Measurements from ENCODE around the gene GALNT3. TPM values are rescaled to one million over a fixed set of nuclear protein-coding genes. Genes with fewer than 3 reads are reported as not detected.

Gene GALNT3
- total and polyA plus RNA-seq, 12 donors = 0.55 to 5.5 (median 1.5) TPM; not detected in 1

DNA sequence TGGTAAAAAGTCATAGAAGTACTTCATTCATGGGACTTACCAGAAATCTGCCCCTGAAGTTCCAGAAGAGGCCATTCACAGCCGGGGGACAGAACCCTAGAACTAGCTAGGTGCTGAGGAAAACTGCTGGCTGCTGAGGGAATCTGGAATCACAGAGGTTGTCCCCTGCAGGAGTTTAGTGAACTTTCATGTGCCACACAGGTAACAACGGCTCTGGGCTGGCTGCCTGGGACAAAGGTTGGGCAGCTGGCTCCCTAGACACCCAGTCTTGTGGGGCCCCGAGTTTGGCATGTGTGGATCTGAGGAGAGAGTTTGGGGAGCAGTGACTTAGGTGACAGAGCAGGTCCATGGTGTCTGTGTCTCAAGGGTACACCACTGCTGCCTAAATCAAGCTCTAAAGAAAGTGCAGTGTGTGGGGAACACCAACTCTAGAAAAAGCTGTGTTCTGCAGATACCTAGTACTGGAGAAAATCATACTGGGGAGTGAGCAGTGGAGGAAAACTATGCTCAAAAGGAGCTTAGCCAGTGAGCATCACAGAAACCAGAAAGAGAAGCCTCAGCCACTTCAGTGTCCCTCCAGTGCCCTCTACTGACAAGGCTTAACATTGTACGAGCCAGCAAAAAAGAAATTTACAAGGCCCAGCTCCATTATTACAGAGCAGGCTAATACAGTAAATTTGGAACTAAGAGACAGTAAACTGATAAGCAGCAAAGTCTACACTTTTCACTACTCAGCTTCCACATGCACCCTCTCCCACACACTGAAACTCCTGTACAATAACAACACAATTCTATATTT, 15.2 kb downstream of the GALNT3 start:
- no peak overlapping the region for H3K27ac ChIP-seq
- no peaks in the 10 kb centered on the region for H3K36me3 ChIP-seq (replicated peaks in 1 of 2)
- DNase-seq = no peak
- no peaks in the 10 kb centered on the region for H3K27me3 ChIP-seq
- no peaks in the 10 kb centered on the region for H3K9me3 ChIP-seq (replicated peaks in 1 of 3)
- intact Hi-C loops (cut with DNase I) = no loop called here
- no peak overlapping the region for H3K4me3 ChIP-seq
- TF ChIP-seq, protein P1, sequence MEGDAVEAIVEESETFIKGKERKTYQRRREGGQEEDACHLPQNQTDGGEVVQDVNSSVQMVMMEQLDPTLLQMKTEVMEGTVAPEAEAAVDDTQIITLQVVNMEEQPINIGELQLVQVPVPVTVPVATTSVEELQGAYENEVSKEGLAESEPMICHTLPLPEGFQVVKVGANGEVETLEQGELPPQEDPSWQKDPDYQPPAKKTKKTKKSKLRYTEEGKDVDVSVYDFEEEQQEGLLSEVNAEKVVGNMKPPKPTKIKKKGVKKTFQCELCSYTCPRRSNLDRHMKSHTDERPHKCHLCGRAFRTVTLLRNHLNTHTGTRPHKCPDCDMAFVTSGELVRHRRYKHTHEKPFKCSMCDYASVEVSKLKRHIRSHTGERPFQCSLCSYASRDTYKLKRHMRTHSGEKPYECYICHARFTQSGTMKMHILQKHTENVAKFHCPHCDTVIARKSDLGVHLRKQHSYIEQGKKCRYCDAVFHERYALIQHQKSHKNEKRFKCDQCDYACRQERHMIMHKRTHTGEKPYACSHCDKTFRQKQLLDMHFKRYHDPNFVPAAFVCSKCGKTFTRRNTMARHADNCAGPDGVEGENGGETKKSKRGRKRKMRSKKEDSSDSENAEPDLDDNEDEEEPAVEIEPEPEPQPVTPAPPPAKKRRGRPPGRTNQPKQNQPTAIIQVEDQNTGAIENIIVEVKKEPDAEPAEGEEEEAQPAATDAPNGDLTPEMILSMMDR (IDR thresholded peaks at IDR 0.05) = no peak
- no peak for TF ChIP-seq POLR2A (IDR thresholded peaks at IDR 0.05)
- 92 to 96% (median 94%) methylated on average over 4 of the region's 4 CpGs for WGBS, 4 donors
- H3K4me1 ChIP-seq (replicated peaks in 1 of 2) = no peaks in the 10 kb centered on the region

DNA sequence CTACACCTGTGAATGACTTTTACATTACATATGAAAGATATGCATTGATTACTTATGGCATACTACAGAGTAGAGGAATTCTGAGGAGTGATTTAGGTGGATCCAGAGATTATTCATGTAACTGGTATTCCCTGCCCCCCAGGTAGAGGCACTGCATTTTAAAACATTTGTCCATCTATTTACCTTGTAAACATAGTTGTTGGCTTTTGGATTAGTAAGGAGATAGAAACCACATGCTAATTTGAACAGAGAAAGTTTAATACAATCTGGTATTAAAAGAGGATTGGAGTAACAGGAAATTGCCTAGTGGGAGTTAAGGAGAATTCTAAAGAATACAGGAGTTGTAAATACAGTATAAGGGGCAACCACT, 15.9 kb downstream of the GALNT3 start:
- Histone ChIP-seq H3K9me3 (replicated peaks in 1 of 3) (no peaks in the 10 kb centered on the region), H3K4me3 (no peak overlapping the region), H3K4me1 (replicated peaks in 1 of 2) (no peaks in the 10 kb centered on the region), H3K27ac (no peak overlapping the region), H3K36me3 (replicated peaks in 1 of 2) (no peaks in the 10 kb centered on the region), H3K27me3 (no peaks in the 10 kb centered on the region)
- DNase-seq = no peak
- no peak for TF ChIP-seq POLR2A (IDR thresholded peaks at IDR 0.05)
- TF ChIP-seq, protein P1 (IDR thresholded peaks at IDR 0.05) = no peak
- intact Hi-C loops (cut with DNase I) = no loop called here

DNA sequence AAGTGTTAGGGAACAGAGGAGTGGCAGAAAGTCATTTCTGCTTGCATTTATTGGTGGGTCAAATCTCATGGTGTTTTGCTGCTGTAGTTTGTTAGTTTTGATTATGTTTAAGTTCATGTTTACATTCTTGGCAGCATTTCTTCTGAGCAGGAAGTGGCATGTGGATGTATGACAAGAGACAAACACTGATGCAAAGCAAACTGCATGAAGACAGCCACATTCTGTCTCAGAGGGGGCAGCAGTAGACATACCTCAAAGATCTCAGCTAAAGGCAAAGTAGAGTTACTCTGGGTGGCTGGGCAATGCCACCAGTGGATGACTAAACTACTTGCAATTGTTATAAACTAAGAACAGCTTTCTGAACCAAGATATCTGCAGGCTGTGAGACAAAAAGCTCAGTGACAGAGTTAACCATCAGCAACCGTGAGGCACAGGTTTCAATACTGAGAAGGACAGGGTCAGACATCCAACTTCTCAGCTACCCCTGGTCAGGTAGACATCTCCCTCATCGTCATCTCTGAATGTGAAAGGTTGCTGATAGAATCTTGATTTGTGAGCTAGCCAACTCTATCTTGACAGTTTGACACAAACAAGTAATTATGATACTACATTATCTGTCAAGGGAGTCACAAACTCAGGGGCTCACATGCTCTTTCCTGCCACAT, 16.4 kb downstream of the GALNT3 start:
- no peak for DNase-seq
- no peak for TF ChIP-seq POLR2A (IDR thresholded peaks at IDR 0.05)
- TF ChIP-seq, protein P1 (IDR thresholded peaks at IDR 0.05) = no peak
- H3K27ac ChIP-seq = no peak overlapping the region
- no peaks in the 10 kb centered on the region for H3K4me1 ChIP-seq (replicated peaks in 1 of 2)
- no peak overlapping the region for H3K4me3 ChIP-seq
- intact Hi-C loops (cut with DNase I) = no loop called here
- no peaks in the 10 kb centered on the region for H3K9me3 ChIP-seq (replicated peaks in 1 of 3)
- no peaks in the 10 kb centered on the region for H3K27me3 ChIP-seq
- no peaks in the 10 kb centered on the region for H3K36me3 ChIP-seq (replicated peaks in 1 of 2)
- 86 to 97% (median 94%) methylated on average over 2 of the region's 2 CpGs for WGBS, 4 donors

DNA sequence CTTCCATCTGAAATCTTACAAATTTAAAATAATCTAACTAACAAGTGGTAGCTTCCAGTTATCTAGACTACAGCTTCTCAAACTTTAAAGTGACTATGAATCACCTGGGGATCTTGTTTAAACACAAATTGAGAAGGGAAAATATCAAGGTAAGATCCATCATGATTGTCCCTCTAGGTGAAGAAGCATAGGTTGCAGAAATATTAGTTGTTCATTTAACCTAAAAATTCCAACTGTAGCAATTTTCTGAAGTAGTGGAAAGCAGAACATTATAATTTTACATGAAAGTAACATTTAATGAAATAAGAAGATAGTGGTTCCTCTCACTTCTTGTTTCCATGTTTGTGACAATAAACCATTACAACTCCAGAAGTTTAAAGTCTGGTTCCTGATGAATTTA, 17.3 kb downstream of the GALNT3 start:
- no peak overlapping the region for H3K4me3 ChIP-seq
- TF ChIP-seq, protein P1 (IDR thresholded peaks at IDR 0.05) = no peak
- no peaks in the 10 kb centered on the region for H3K27me3 ChIP-seq
- no peak for DNase-seq
- H3K9me3 ChIP-seq (replicated peaks in 1 of 3) = no peaks in the 10 kb centered on the region
- no peak overlapping the region for H3K27ac ChIP-seq
- H3K36me3 ChIP-seq (replicated peaks in 1 of 2) = no peaks in the 10 kb centered on the region
- no peaks in the 10 kb centered on the region for H3K4me1 ChIP-seq (replicated peaks in 1 of 2)
- intact Hi-C loops (cut with DNase I) = no loop called here

All from adrenal gland (tissue), 12 donors.